ENCODE measurements around the gene DBT. TPM values are rescaled to one million over a fixed set of nuclear protein-coding genes. Genes with fewer than 3 reads are reported as not detected.

DBT gene
- total RNA-seq, 1 donor from 2014 or later, result 13.7 TPM

- H3F3A ChIP-seq (ENCODE audit: low read depth), result no peaks in the 10 kb centered on the region
- no peak overlapping the region for H3K27ac Mint-ChIP-seq
- H3K9me3 ChIP-seq (ENCODE audit: low read depth), result no peaks in the 10 kb centered on the region
- no peaks in the 10 kb centered on the region for H3K4me1 ChIP-seq
- H2AFZ ChIP-seq (replicated peaks), result no peak overlapping the region
- H3K27me3 Mint-ChIP-seq (ENCODE audit: insufficient read depth, low read depth), result no peaks in the 10 kb centered on the region
- no peak overlapping the region for H3K27ac ChIP-seq
- no peak overlapping the region for H3K9ac ChIP-seq
- TF ChIP-seq, protein P1, sequence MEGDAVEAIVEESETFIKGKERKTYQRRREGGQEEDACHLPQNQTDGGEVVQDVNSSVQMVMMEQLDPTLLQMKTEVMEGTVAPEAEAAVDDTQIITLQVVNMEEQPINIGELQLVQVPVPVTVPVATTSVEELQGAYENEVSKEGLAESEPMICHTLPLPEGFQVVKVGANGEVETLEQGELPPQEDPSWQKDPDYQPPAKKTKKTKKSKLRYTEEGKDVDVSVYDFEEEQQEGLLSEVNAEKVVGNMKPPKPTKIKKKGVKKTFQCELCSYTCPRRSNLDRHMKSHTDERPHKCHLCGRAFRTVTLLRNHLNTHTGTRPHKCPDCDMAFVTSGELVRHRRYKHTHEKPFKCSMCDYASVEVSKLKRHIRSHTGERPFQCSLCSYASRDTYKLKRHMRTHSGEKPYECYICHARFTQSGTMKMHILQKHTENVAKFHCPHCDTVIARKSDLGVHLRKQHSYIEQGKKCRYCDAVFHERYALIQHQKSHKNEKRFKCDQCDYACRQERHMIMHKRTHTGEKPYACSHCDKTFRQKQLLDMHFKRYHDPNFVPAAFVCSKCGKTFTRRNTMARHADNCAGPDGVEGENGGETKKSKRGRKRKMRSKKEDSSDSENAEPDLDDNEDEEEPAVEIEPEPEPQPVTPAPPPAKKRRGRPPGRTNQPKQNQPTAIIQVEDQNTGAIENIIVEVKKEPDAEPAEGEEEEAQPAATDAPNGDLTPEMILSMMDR (IDR thresholded peaks at IDR 0.05), result no peak
- TF ChIP-seq EZH2 (IDR thresholded peaks at IDR 0.05) (no peak), EZH2phosphoT487 (IDR thresholded peaks at IDR 0.05) (no peak)
- no peak overlapping the region for H3K4me3 ChIP-seq
- no peak overlapping the region for H3K4me2 ChIP-seq
- H3K27me3 ChIP-seq, result no peaks in the 10 kb centered on the region
- H3K79me2 ChIP-seq (ENCODE audit: low read depth), result peaks cover 5% of the 10 kb centered on the region
- no peak overlapping the region for H3K4me3 Mint-ChIP-seq
- H3K36me3 ChIP-seq, result peaks cover 18% of the 10 kb centered on the region
- H3K36me3 Mint-ChIP-seq, result peaks cover 6% of the 10 kb centered on the region
- no peaks in the 10 kb centered on the region for H3K9me3 Mint-ChIP-seq
- H3K4me1 Mint-ChIP-seq, result no peaks in the 10 kb centered on the region
- no peak for DNase-seq (ENCODE audit: low spot score)
- no peaks in the 10 kb centered on the region for H4K20me1 ChIP-seq (ENCODE audit: low read depth)
Measured at GRCh38 chr1:100231721-100232120, 17.9 kb downstream of the DBT start.

DNA sequence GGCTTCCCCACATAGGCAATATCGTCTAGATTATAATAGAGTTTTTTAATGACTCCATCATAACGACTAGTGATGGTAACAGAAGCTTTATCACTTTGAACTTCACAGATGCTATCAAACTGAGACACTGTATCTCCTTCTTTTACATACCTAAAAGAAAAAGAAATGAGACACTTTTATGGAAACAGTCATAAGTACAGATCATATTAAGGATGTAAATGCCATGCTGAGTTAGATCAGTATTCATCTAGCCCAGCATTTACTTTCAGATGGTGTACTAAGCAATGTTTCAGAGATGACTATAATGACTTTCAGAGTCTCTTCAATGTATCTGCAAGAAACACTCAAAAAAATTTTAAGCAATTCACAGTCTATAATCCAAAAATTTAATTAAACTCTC is 18.9 kb downstream of the DBT start:
- H3F3A ChIP-seq (ENCODE audit: low read depth), result no peaks in the 10 kb centered on the region
- H3K79me2 ChIP-seq (ENCODE audit: low read depth), result no peaks in the 10 kb centered on the region
- no peaks in the 10 kb centered on the region for H3K9me3 ChIP-seq (ENCODE audit: low read depth)
- peaks cover 18% of the 10 kb centered on the region for H3K36me3 ChIP-seq
- H3K27me3 ChIP-seq, result no peaks in the 10 kb centered on the region
- H3K4me3 ChIP-seq, result no peak overlapping the region
- Mint-ChIP-seq H3K4me1 (no peaks in the 10 kb centered on the region), H3K27ac (no peak overlapping the region), H3K9me3 (no peaks in the 10 kb centered on the region), H3K27me3 (ENCODE audit: insufficient read depth, low read depth) (no peaks in the 10 kb centered on the region), H3K4me3 (no peak overlapping the region), H3K36me3 (peaks cover 6% of the 10 kb centered on the region)
- no peak for DNase-seq (ENCODE audit: low spot score)
- no peaks in the 10 kb centered on the region for H4K20me1 ChIP-seq (ENCODE audit: low read depth)
- no peak overlapping the region for H3K4me2 ChIP-seq
- no peaks in the 10 kb centered on the region for H3K4me1 ChIP-seq
- no peak overlapping the region for H3K27ac ChIP-seq
- no peak overlapping the region for H3K9ac ChIP-seq
- TF ChIP-seq EZH2phosphoT487 (IDR thresholded peaks at IDR 0.05) (no peak), EZH2 (IDR thresholded peaks at IDR 0.05) (no peak)
- TF ChIP-seq, protein P1 (IDR thresholded peaks at IDR 0.05), result no peak
- H2AFZ ChIP-seq (replicated peaks), result no peak overlapping the region

DNA sequence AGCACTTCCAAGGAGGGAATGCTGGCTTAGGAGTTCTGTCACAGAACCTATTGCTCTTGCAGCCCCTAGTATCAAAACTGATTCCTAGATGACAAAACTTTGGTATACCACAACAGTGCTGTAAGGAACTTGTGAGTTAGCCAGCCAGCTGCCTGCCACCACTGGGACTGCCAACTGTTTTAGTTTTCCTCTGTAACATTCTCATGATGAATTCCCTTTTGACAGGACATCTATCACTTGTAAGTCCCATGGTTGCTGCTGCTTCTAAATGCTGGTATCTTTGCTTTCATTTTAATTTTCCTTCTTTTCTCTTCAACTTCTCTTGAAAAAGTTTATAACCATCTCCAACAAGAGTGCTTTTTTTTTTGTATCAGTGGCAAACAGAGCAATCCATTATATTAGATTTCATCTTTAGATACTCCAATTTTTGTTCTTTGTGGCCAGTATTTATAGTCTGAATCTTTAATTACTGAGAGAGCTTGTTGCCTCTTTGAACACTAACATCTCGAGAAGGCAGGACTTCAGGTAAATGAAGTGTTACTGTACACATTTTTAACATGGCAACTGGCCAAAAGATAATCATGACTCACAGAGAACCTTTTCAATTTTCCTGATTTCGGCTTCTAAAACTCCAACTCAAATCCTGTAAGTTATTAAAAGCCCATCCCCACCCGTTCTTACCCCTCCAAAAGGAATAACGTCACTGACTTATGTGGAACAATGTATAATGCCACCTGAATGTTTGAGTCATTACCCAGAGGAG is 19.8 kb downstream of the DBT start:
- TF ChIP-seq EZH2phosphoT487 (IDR thresholded peaks at IDR 0.05), result no peak
- TF ChIP-seq EZH2 (IDR thresholded peaks at IDR 0.05), result no peak
- no peaks in the 10 kb centered on the region for H3K27me3 ChIP-seq
- Mint-ChIP-seq H3K36me3 (peaks cover 8% of the 10 kb centered on the region), H3K4me1 (no peaks in the 10 kb centered on the region), H3K9me3 (no peaks in the 10 kb centered on the region), H3K27ac (no peak overlapping the region), H3K27me3 (ENCODE audit: insufficient read depth, low read depth) (no peaks in the 10 kb centered on the region), H3K4me3 (no peak overlapping the region)
- H3K79me2 ChIP-seq (ENCODE audit: low read depth), result no peaks in the 10 kb centered on the region
- no peak overlapping the region for H3K4me3 ChIP-seq
- H3K4me1 ChIP-seq, result no peaks in the 10 kb centered on the region
- no peaks in the 10 kb centered on the region for H3F3A ChIP-seq (ENCODE audit: low read depth)
- no peak overlapping the region for H2AFZ ChIP-seq (replicated peaks)
- no peaks in the 10 kb centered on the region for H4K20me1 ChIP-seq (ENCODE audit: low read depth)
- H3K27ac ChIP-seq, result no peak overlapping the region
- no peaks in the 10 kb centered on the region for H3K9me3 ChIP-seq (ENCODE audit: low read depth)
- DNase-seq (ENCODE audit: low spot score), result no peak
- peaks cover 9% of the 10 kb centered on the region for H3K36me3 ChIP-seq
- no peak overlapping the region for H3K4me2 ChIP-seq
- H3K9ac ChIP-seq, result no peak overlapping the region

DNA sequence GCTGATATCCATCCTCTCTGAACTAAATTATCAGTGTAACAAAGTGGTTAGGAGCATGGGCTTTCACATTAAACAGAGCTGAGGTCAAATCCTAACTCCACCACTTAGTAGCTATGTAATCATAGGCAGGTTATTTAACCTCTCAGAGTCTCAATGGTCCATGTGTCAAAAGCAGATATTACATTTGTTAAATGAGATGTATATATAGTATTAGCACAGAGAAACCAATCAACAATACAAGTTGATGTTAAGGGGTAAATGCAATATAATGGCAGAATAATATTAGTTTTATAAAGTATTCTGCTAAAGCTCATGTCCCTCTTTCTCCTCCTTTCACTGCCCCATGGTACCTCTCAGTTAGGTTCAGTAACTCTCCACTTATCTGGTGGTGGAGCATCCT is 27.2 kb downstream of the DBT start:
- no peak overlapping the region for H3K4me2 ChIP-seq
- Mint-ChIP-seq H3K36me3 (peaks cover 2% of the 10 kb centered on the region), H3K9me3 (no peaks in the 10 kb centered on the region), H3K4me1 (no peaks in the 10 kb centered on the region), H3K27ac (no peak overlapping the region), H3K27me3 (ENCODE audit: insufficient read depth, low read depth) (no peaks in the 10 kb centered on the region), H3K4me3 (no peak overlapping the region)
- no peak overlapping the region for H3K9ac ChIP-seq
- H3K4me1 ChIP-seq, result no peaks in the 10 kb centered on the region
- TF ChIP-seq, protein P1 (IDR thresholded peaks at IDR 0.05), result no peak
- no peak overlapping the region for H3K4me3 ChIP-seq
- DNase-seq (ENCODE audit: low spot score), result no peak
- H3K9me3 ChIP-seq (ENCODE audit: low read depth), result no peaks in the 10 kb centered on the region
- peaks cover under 1% of the 10 kb centered on the region for H3K36me3 ChIP-seq
- no peaks in the 10 kb centered on the region for H3F3A ChIP-seq (ENCODE audit: low read depth)
- no peaks in the 10 kb centered on the region for H3K79me2 ChIP-seq (ENCODE audit: low read depth)
- H3K27me3 ChIP-seq, result no peaks in the 10 kb centered on the region
- no peak overlapping the region for H2AFZ ChIP-seq (replicated peaks)
- H3K27ac ChIP-seq, result no peak overlapping the region
- no peaks in the 10 kb centered on the region for H4K20me1 ChIP-seq (ENCODE audit: low read depth)
